ENCODE measurements around the gene PTH2.

DNA sequence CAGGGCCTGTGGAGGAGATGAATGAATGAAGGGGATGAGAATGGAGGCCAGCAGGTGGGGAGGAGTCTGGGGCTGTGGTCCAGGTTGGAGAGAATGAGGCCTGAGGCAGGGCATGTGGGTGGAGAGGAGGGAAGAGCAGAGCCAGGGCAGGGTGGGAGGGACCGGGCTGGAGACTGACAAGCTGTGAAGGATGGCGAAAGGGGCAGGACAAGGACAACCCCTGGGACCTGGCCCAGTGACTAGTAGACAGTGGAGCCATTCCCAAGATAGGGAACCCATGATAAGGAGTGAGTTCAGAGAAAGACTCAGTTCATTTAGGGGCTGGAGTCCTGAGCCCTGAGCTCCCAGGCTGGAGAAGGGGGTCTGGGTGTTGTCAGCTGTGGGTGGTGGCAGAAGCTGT, 3.0 kb downstream of the PTH2 start:
- no peak for TF ChIP-seq EP300 (conservative IDR thresholded peaks at IDR 0.05; ENCODE audit: poor library complexity, severe bottlenecking)
- no peak for TF ChIP-seq POLR2AphosphoS5 (IDR thresholded peaks at IDR 0.05)
- TF ChIP-seq EZH2 (IDR thresholded peaks at IDR 0.05; ENCODE audit: borderline replicate concordance, insufficient read depth, low read length, poor library complexity, severe bottlenecking), result no peak
- TF ChIP-seq, protein P1, sequence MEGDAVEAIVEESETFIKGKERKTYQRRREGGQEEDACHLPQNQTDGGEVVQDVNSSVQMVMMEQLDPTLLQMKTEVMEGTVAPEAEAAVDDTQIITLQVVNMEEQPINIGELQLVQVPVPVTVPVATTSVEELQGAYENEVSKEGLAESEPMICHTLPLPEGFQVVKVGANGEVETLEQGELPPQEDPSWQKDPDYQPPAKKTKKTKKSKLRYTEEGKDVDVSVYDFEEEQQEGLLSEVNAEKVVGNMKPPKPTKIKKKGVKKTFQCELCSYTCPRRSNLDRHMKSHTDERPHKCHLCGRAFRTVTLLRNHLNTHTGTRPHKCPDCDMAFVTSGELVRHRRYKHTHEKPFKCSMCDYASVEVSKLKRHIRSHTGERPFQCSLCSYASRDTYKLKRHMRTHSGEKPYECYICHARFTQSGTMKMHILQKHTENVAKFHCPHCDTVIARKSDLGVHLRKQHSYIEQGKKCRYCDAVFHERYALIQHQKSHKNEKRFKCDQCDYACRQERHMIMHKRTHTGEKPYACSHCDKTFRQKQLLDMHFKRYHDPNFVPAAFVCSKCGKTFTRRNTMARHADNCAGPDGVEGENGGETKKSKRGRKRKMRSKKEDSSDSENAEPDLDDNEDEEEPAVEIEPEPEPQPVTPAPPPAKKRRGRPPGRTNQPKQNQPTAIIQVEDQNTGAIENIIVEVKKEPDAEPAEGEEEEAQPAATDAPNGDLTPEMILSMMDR (IDR thresholded peaks at IDR 0.05; ENCODE audit: poor library complexity, severe bottlenecking), result no peak
- TF ChIP-seq RAD21 (conservative IDR thresholded peaks at IDR 0.05), result no peak
- TF ChIP-seq, protein P2, sequence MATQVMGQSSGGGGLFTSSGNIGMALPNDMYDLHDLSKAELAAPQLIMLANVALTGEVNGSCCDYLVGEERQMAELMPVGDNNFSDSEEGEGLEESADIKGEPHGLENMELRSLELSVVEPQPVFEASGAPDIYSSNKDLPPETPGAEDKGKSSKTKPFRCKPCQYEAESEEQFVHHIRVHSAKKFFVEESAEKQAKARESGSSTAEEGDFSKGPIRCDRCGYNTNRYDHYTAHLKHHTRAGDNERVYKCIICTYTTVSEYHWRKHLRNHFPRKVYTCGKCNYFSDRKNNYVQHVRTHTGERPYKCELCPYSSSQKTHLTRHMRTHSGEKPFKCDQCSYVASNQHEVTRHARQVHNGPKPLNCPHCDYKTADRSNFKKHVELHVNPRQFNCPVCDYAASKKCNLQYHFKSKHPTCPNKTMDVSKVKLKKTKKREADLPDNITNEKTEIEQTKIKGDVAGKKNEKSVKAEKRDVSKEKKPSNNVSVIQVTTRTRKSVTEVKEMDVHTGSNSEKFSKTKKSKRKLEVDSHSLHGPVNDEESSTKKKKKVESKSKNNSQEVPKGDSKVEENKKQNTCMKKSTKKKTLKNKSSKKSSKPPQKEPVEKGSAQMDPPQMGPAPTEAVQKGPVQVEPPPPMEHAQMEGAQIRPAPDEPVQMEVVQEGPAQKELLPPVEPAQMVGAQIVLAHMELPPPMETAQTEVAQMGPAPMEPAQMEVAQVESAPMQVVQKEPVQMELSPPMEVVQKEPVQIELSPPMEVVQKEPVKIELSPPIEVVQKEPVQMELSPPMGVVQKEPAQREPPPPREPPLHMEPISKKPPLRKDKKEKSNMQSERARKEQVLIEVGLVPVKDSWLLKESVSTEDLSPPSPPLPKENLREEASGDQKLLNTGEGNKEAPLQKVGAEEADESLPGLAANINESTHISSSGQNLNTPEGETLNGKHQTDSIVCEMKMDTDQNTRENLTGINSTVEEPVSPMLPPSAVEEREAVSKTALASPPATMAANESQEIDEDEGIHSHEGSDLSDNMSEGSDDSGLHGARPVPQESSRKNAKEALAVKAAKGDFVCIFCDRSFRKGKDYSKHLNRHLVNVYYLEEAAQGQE (IDR thresholded peaks at IDR 0.05; ENCODE audit: borderline replicate concordance), result no peak

Data from neural cell (in vitro differentiated cells).